HK-2 (cell line): ENCODE measurements around the gene RBM48.
"Not testable (repeated sequence)": the region's sequence is repeated elsewhere in the genome, so short reads cannot be mapped to it uniquely, and the experiment has no call there.

Source experiments
- DNase-seq: peaks from one replicate; pipeline ENCODE4 v3.0.0-alpha.2; 2018; ENCODE audit not compliant: unreplicated experiment

Gene RBM48

GRCh38 chr7:92545116-92545515 is 16.5 kb downstream of the RBM48 start:
- not testable (repeated sequence) for DNase-seq

DNA sequence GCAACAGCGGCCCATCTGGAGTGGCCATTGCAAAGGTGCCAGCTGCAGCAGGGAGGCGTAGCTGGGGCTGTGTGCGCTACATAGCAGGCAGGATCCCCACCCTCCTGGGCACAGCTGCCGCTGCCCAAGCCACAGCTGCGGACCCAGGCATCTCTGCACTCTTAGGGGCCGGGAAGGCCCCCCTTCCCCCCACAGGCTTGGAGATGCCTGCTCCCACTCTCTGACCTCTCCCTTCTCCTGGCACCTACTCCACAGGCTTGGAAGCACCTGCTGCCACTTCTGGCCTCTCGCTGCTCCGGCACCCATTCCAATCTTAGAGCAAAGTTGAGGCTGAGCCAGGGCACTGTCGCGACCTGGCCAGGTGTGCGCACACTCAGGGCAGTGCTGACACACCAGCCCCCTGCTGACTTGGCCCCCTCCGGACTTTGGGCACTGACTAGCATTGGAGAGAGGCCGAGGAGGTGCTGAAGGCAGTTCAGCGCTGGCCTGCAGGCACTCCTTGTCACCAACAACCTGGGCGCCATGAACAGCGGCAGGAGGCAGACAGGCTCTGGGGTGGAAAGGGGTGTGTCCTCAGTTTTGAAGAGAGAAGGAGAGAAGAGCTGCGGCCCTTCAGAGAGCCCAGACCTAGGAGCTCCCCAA is 18.4 kb downstream of the RBM48 start:
- DNase-seq = no peak

DNA sequence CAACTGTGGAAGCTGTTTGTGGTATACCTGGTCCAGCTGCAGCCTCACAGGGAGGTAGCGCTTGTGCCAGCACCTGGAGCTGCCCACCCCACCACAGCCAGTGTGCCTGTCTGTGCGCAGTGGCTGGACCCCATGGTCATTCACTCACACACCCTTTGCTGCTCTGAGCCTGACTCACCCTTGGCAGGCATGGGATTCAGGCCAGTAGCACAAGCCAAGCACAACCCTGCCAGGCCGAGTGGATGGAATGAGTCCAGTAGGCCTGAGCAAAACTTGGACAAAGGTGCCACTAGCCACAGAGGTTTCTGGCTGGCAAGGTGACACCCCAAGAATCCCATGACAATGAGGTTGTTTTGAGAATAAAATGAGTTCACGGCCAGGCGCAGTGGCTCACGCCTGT is 19.0 kb downstream of the RBM48 start:
- DNase-seq = no peak

- DNase-seq = no peak
Measured at GRCh38 chr7:92550194-92550593, 21.6 kb downstream of the RBM48 start.

- DNase-seq = no peak
Measured at GRCh38 chr7:92557249-92557648, 28.7 kb downstream of the RBM48 start.

- no peak for DNase-seq
Measured at GRCh38 chr7:92557808-92558362, 29.3 kb downstream of the RBM48 start.

DNA sequence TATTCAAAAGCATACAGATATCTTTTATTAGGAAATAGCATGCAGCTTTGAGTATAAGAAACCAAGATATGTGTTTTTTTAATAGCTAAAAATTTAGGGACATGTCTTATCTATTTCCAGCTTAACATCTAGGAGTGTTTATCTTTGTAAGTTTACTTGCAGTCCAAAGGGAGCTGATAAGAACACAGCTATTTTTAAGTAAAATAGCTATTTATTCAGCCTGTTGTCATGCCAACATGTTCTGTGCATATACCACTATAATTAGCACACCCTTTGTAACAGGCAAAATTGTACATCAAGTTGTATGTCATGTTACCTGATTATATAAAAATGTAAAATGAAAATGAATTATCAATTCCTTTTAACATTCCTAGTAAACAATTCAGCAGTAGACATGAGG is 32.0 kb downstream of the RBM48 start:
- DNase-seq = no peak

GRCh38 chr7:92563345-92563744 is 34.8 kb downstream of the RBM48 start:
- no peak for DNase-seq

DNA sequence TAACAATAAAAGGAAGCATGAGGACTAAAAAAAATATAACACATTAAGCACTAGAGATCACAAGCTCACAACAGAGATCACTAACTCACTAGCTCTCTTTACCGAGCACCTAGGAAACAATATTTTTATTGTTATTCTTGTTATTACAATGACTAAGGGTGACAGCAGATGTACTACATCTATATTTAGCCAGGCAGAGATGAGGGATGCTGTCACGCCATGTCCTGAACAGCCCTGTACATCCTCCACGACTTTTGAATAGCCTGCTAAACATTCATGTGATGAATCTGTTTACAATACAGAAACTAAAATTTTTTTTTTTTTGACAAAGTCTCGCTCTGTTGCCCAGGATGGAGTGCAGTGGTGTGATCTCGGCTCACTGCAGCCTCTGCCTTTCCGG is 38.9 kb downstream of the RBM48 start:
- no peak for DNase-seq

DNA sequence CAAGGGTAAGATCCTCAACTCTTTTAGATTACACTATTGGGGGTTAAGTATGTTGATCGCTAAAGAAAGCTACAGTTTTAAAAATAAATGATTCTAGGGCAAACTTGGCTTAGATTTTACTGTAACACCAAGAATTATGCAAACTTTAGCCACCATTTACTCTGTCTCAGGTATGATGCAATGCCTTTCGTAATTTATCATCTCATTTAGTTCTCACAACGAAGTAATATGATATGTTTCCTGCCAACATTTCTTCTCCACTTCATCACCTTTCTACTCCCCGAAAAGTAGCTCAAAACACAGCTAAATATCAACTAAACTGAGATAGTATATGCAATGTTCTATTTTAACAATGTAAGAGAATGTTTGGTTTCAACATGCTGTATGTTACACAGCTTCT is 40.5 kb downstream of the RBM48 start:
- no peak for DNase-seq

GRCh38 chr7:92576296-92576695 is 47.7 kb downstream of the RBM48 start:
- DNase-seq = no peak

DNA sequence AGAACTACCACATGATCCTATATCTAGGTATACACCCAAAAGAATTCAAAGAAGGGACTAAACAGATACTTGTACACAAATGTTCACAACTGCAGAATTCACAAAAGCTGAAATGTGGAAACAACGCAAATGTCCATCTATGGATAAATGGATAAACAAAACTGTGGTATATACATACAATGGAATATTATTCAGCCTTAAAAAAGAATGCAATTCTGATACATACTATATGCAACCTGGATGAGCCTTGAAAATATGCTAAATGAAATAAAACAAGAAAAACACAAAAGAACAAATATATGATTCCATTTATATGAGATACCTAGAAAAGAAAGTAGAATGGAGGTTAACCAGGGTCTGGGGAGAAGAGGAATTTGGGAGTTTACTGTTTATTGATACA is 54.4 kb downstream of the RBM48 start:
- DNase-seq = no peak

- DNase-seq = no peak
Measured at GRCh38 chr7:92584953-92585352, 56.4 kb downstream of the RBM48 start.

GRCh38 chr7:92586403-92586802 is 57.8 kb downstream of the RBM48 start:
- no peak for DNase-seq

DNA sequence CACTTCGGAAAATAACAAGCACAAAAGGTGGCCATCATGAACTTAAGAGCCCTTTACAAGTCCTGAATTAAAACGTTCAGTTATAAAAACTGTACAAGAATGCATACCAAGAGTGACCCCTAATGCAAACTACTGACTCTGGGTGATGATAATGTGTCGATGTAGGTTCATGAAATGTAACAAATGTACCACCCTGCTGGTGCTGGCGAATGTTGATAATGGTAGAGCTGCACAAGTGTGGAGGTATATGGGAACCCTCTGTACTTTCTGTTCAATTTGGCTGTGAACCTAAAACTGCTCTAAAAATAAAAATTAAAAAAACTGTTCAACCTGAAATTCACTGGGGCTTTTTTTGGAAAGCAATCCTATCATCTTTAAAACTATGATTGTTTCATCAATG is 58.2 kb downstream of the RBM48 start:
- no peak for DNase-seq
